Measurements from ENCODE around the gene LARGE2.

LARGE2 gene

GRCh38 chr11:45922425-45923082 is at the start of gene LARGE2:
TSS of gene LARGE2 (plus strand) at chr11:45922656. CDS start at chr11:45922883, 227 bp downstream.
- no peak for DNase-seq

- DNase-seq = no peak
These were observed 46.1 kb upstream of the LARGE2 start for GRCh38 chr11:45876401-45876800.

GRCh38 chr11:45877221-45877620 is 45.2 kb upstream of the LARGE2 start:
- DNase-seq = no peak

GRCh38 chr11:45877845-45878244 is 44.6 kb upstream of the LARGE2 start:
- no peak for DNase-seq

GRCh38 chr11:45879803-45880686 is 42.4 kb upstream of the LARGE2 start:
- no peak for DNase-seq

GRCh38 chr11:45880772-45881570 is 41.5 kb upstream of the LARGE2 start:
- no peak for DNase-seq

GRCh38 chr11:45881708-45882368 is 40.6 kb upstream of the LARGE2 start:
- no peak for DNase-seq

GRCh38 chr11:45884596-45885185 is 37.8 kb upstream of the LARGE2 start:
- no peak for DNase-seq

GRCh38 chr11:45885274-45885920 is 37.1 kb upstream of the LARGE2 start, which contains the start of gene MAPK8IP1:
TSS of gene MAPK8IP1 (plus strand) at chr11:45885651. CDS start at chr11:45885821, 170 bp downstream.
- DNase-seq = no peak

- DNase-seq = no peak
These were observed 36.3 kb upstream of the LARGE2 start for GRCh38 chr11:45885921-45886721.

- no peak for DNase-seq
These were observed 35.5 kb upstream of the LARGE2 start for GRCh38 chr11:45886816-45887520.

- DNase-seq = no peak
These were observed 34.9 kb upstream of the LARGE2 start for GRCh38 chr11:45887587-45887986.

- DNase-seq = no peak
These were observed 32.9 kb upstream of the LARGE2 start for GRCh38 chr11:45889555-45889954.

GRCh38 chr11:45889966-45890365 is 32.5 kb upstream of the LARGE2 start:
- no peak for DNase-seq

GRCh38 chr11:45890886-45891550 is 31.4 kb upstream of the LARGE2 start:
- no peak for DNase-seq

GRCh38 chr11:45892856-45893255 is 29.6 kb upstream of the LARGE2 start:
- no peak for DNase-seq

- no peak for DNase-seq
These were observed 27.8 kb upstream of the LARGE2 start for GRCh38 chr11:45894555-45895247.

- DNase-seq = no peak
These were observed 26.8 kb upstream of the LARGE2 start for GRCh38 chr11:45895553-45896259.

All from NCI-H2029 treated with DMSO at 0.1 percent for 48 hours (cell line).